ENCODE data around the gene PTPN13.

DNA sequence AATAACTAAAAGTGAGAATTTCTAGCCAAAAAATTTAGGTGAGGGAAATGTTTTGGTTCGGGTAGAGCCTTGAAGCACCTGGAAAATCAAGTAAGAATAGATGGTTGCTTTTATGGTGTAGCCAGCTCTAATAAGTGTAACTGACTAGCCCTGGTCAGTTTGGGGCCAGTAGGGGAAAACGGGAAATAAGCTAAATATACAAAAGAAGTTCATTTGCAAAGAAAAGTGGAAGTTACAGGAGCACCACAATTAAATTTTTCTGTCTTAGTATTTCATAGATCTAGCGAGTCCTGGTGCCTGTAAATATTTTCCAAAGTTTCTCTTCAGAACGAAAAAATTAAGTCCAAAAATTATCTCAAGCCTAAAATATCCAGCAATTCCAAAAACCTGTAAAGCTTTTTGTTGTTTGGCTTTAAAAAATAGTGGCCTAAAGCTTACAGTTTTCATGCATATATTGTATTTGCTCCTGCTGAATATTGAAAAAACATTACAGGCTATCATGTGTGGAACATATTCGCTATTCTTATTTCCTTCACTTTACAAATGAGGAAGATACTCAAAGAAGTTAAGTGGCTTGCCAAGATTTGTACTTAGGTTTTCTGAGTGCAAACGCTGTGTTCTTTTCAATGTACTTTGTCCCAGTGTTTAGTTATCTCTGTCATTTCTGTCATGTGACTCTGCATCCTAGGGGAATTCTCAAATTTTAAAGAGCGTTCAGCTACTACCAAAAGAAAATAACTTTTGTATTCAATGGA lies 7.3 kb upstream of the PTPN13 start:
- TF ChIP-seq POLR2A (IDR thresholded peaks at IDR 0.05), result no peak
- TF ChIP-seq, protein P1, sequence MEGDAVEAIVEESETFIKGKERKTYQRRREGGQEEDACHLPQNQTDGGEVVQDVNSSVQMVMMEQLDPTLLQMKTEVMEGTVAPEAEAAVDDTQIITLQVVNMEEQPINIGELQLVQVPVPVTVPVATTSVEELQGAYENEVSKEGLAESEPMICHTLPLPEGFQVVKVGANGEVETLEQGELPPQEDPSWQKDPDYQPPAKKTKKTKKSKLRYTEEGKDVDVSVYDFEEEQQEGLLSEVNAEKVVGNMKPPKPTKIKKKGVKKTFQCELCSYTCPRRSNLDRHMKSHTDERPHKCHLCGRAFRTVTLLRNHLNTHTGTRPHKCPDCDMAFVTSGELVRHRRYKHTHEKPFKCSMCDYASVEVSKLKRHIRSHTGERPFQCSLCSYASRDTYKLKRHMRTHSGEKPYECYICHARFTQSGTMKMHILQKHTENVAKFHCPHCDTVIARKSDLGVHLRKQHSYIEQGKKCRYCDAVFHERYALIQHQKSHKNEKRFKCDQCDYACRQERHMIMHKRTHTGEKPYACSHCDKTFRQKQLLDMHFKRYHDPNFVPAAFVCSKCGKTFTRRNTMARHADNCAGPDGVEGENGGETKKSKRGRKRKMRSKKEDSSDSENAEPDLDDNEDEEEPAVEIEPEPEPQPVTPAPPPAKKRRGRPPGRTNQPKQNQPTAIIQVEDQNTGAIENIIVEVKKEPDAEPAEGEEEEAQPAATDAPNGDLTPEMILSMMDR (IDR thresholded peaks at IDR 0.05), result no peak
- no peak for TF ChIP-seq EP300 (IDR thresholded peaks at IDR 0.05)
